Activated B cell treated with CpG ODN at 0.5 μM for 24 hours (primary cell): ENCODE data around the gene LRRC4B. TPM values are rescaled to one million over a fixed set of nuclear protein-coding genes. Genes with fewer than 3 reads are reported as not detected.

ENCODE experiments used
- ATAC-seq: fragments of 200-7000 bp; cut with Tn5 transposase; one replicate; pipeline ENCODE4 v1.10.0; 2021; ENCODE audit warnings: low read depth, mild to moderate bottlenecking, moderate library complexity
- CTCF ChIA-PET: fragments of 350-600 bp; sonication (Branson Sonifier 250); formaldehyde crosslinking; loops from one replicate; lab custom pipeline; 2021; ENCODE audit warnings: antibody characterized with exemption; lab: Charles Lee
- POLR2A ChIA-PET: fragments of 350-600 bp; sonication (Branson Sonifier 250); formaldehyde crosslinking; loops from one replicate; lab custom pipeline; 2021; ENCODE audit warnings: antibody characterized with exemption; lab: Charles Lee
- DNase-seq: peaks from one replicate; pipeline ENCODE4 v3.0.0; 2022
- H3K27ac Mint-ChIP-seq: one replicate; pipeline ENCODE4 v1.8.0; 2020; ENCODE audit warnings: mixed read lengths
- H3K27me3 Mint-ChIP-seq: one replicate; pipeline ENCODE4 v1.8.0; 2021; ENCODE audit warnings: mixed read lengths
- H3K36me3 Mint-ChIP-seq: one replicate; pipeline ENCODE4 v1.8.0; 2021; ENCODE audit warnings: low read depth, mixed read lengths
- H3K4me1 Mint-ChIP-seq: one replicate; pipeline ENCODE4 v1.8.0; 2021; ENCODE audit warnings: mixed read lengths
- H3K4me3 Mint-ChIP-seq: one replicate; pipeline ENCODE4 v1.8.0; 2020; ENCODE audit warnings: mild to moderate bottlenecking, mixed read lengths
- H3K9me3 Mint-ChIP-seq: one replicate; pipeline ENCODE4 v1.8.0; 2020; ENCODE audit warnings: mixed read lengths
- CTCF ChIP-seq: fragments of 200-600 bp; IDR thresholded peaks from one replicate; pipeline ENCODE4 v1.8.0; 2022; ENCODE audit warnings: antibody characterized with exemption, mild to moderate bottlenecking
- intact Hi-C: fragments of 100-400 bp; cut with micrococcal nuclease; formaldehyde crosslinking; loops from one replicate; pipeline ENCODE4 v1.15.1; 2024
- total RNA-seq: library from RNA; stranded (reverse); gene quantifications from 2 replicates; pipeline ENCODE4 v1.2.3, GENCODE V29; 2022

The LRRC4B gene
- total RNA-seq, 1 donor from 2014 or later = not detected

GRCh38 chr19:50479761-50480251 lies 88.4 kb downstream of the LRRC4B start:
- CTCF ChIA-PET = interaction anchor here (0.8 to 1.9 kb wide), 3 partner anchors 111 to 124 kb away, joined by 3 to 11 read pairs (median 8); no protein-coding TSS in a partner anchor
- peaks cover 53% of the 10 kb centered on the region for H3K36me3 Mint-ChIP-seq
- no peak for ATAC-seq
- intact Hi-C loops = loop anchor here (5.0 kb wide), 1 partner anchor 197 kb away; no protein-coding TSS in a partner anchor
- H3K9me3 Mint-ChIP-seq = no peaks in the 10 kb centered on the region
- H3K4me3 Mint-ChIP-seq = no peak overlapping the region
- no peak for DNase-seq
- POLR2A ChIA-PET = interaction anchor here (2.0 kb wide), 1 partner anchor 31 kb away, joined by 8 read pairs; the partner anchor contains the start of gene JOSD2
- no peaks in the 10 kb centered on the region for H3K27me3 Mint-ChIP-seq
- no peak overlapping the region for H3K27ac Mint-ChIP-seq
- H3K4me1 Mint-ChIP-seq = peaks cover 23% of the 10 kb centered on the region
- TF ChIP-seq CTCF = no peak

- H3K36me3 Mint-ChIP-seq = peaks cover 50% of the 10 kb centered on the region
- POLR2A ChIA-PET = interaction anchor here (0.5 to 2.0 kb wide), 5 partner anchors 12 to 122 kb away, joined by 3 to 8 read pairs (median 3); partner anchors contain the start of gene JOSD2
- no peak for DNase-seq
- peaks cover 23% of the 10 kb centered on the region for H3K4me1 Mint-ChIP-seq
- intact Hi-C loops = loop anchor here (5.0 kb wide), 1 partner anchor 198 kb away; no protein-coding TSS in a partner anchor
- H3K27me3 Mint-ChIP-seq = no peaks in the 10 kb centered on the region
- no peak for ATAC-seq
- CTCF ChIA-PET = interaction anchor here (0.8 to 1.9 kb wide), 3 partner anchors 110 to 123 kb away, joined by 3 to 11 read pairs (median 8); no protein-coding TSS in a partner anchor
- no peak for TF ChIP-seq CTCF
- H3K27ac Mint-ChIP-seq = no peak overlapping the region
- no peaks in the 10 kb centered on the region for H3K9me3 Mint-ChIP-seq
- no peak overlapping the region for H3K4me3 Mint-ChIP-seq
These were observed 89.1 kb downstream of the LRRC4B start for GRCh38 chr19:50478901-50479715.

- Mint-ChIP-seq H3K27ac (no peak overlapping the region), H3K27me3 (no peaks in the 10 kb centered on the region), H3K36me3 (peaks cover 43% of the 10 kb centered on the region), H3K9me3 (no peaks in the 10 kb centered on the region), H3K4me1 (peaks cover 23% of the 10 kb centered on the region), H3K4me3 (peak overlapping the region; percentile 93)
- DNase-seq = no peak
- intact Hi-C loops = loop anchor here (5.0 kb wide), 1 partner anchor 199 kb away; no protein-coding TSS in a partner anchor
- no peak for ATAC-seq
- no peak for TF ChIP-seq CTCF
- CTCF ChIA-PET = interaction anchor here (1.6 to 1.9 kb wide), 2 partner anchors 109 to 120 kb away, joined by 8 to 11 read pairs; no protein-coding TSS in a partner anchor
- POLR2A ChIA-PET = interaction anchor here (1.0 to 2.0 kb wide), 3 partner anchors 33 to 120 kb away, joined by 3 to 8 read pairs (median 3); partner anchors contain the start of gene JOSD2
These were observed 90.3 kb downstream of the LRRC4B start for GRCh38 chr19:50477751-50478515.

GRCh38 chr19:50476907-50477238 lies 91.4 kb downstream of the LRRC4B start:
- Mint-ChIP-seq H3K9me3 (no peaks in the 10 kb centered on the region), H3K4me1 (peaks cover 23% of the 10 kb centered on the region), H3K27ac (peak overlapping the region; percentile 85), H3K4me3 (peak overlapping the region; percentile 93), H3K36me3 (peaks cover 34% of the 10 kb centered on the region), H3K27me3 (no peaks in the 10 kb centered on the region)
- no peak for TF ChIP-seq CTCF
- intact Hi-C loops = loop anchor here (1.0 to 5.0 kb wide), 4 partner anchors 16 to 200 kb away; partner anchors contain the start of gene JOSD2
- ATAC-seq (no peak), DNase-seq (no peak)
- ChIA-PET CTCF (no interaction called here), POLR2A (interaction anchor here (0.5 to 1.5 kb wide), 5 partner anchors 45 to 1459 kb away, joined by 3 to 7 read pairs (median 3); partner anchors contain the start of gene NR1H2)
